ENCODE data around the gene HIP1.

DNA sequence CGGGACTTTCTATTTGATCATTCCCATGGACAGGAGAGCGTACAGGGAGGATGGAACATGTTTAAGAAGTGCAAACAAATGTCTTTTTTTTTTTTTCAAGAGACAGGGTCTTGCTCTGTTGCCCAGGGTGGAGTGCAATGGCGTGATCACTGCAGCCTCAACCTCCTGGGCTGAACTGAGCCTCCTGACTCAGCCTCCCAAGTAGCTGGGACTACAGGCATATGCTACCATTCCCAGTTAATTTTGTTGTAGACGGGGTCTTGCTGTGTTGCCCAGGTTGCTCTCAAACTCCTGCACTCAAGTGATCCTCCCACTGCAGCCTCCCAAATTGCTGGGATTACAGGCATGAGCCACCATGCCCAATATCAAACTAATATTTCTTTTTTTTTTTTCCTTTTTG is 206.1 kb downstream of the HIP1 start:
- TF ChIP-seq, protein P1, sequence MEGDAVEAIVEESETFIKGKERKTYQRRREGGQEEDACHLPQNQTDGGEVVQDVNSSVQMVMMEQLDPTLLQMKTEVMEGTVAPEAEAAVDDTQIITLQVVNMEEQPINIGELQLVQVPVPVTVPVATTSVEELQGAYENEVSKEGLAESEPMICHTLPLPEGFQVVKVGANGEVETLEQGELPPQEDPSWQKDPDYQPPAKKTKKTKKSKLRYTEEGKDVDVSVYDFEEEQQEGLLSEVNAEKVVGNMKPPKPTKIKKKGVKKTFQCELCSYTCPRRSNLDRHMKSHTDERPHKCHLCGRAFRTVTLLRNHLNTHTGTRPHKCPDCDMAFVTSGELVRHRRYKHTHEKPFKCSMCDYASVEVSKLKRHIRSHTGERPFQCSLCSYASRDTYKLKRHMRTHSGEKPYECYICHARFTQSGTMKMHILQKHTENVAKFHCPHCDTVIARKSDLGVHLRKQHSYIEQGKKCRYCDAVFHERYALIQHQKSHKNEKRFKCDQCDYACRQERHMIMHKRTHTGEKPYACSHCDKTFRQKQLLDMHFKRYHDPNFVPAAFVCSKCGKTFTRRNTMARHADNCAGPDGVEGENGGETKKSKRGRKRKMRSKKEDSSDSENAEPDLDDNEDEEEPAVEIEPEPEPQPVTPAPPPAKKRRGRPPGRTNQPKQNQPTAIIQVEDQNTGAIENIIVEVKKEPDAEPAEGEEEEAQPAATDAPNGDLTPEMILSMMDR (IDR thresholded peaks at IDR 0.05) = no peak
- TF ChIP-seq SMC3 (IDR thresholded peaks at IDR 0.05; ENCODE audit: low read depth, low read length) (no peak), GABPA (IDR thresholded peaks at IDR 0.05; ENCODE audit: low read depth) (no peak), EP300 (IDR thresholded peaks at IDR 0.05; ENCODE audit: borderline replicate concordance in 1 of 2, low read depth in 1 of 2, low read length in 1 of 2) (no peak), EZH2phosphoT487 (IDR thresholded peaks at IDR 0.05; ENCODE audit: borderline replicate concordance, low read depth) (no peak), SIN3A (IDR thresholded peaks at IDR 0.05; ENCODE audit: borderline replicate concordance, low read depth, low read length) (no peak), RFX5 (IDR thresholded peaks at IDR 0.05; ENCODE audit: low read length) (no peak), MXI1 (IDR thresholded peaks at IDR 0.05; ENCODE audit: low read depth, low read length) (no peak), POLR2AphosphoS5 (IDR thresholded peaks at IDR 0.05; ENCODE audit: low read depth, low read length) (no peak), FOSL2 (IDR thresholded peaks at IDR 0.05; ENCODE audit: borderline replicate concordance, low read depth) (no peak), RAD21 (IDR thresholded peaks at IDR 0.05; ENCODE audit: low read length) (no peak), JUND (IDR thresholded peaks at IDR 0.05) (no peak), ELF1 (IDR thresholded peaks at IDR 0.05) (no peak)
- TF ChIP-seq, protein P2, sequence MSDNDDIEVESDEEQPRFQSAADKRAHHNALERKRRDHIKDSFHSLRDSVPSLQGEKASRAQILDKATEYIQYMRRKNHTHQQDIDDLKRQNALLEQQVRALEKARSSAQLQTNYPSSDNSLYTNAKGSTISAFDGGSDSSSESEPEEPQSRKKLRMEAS (IDR thresholded peaks at IDR 0.05; ENCODE audit: low read depth) = no peak
